Measurements from ENCODE around the gene MS4A5. TPM values are rescaled to one million over a fixed set of nuclear protein-coding genes. Genes with fewer than 3 reads are reported as not detected.

MS4A5 gene
- total and polyA plus RNA-seq, 2 of the 13 experiments (the other 11 are each of a cell fraction or from before 2014, with no cell fraction given), result not detected

DNA sequence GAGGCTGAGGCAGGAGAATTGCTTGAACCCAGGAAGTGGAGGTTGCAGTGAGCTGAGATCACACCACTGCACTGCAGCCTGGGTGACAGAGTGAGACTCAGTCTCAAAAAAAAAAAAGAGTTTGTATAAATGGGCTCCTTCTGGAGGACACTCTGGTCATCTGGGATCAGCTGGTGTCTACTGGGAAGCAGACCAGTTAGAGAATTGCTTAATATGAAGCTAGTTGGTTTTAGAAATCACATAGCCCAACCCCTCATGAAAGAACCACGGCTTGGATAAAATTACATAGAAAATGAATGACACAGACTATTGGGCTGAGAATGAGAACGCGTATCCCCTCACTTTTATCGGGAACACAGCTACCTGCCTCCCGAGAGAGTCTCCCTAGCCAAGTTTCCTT is 36.4 kb upstream of the MS4A5 start:
- H4K20me1 ChIP-seq (ENCODE audit: insufficient read depth, low read length), result no peaks in the 10 kb centered on the region
- H3K4me3 ChIP-seq (replicated peaks in 1 of 3; ENCODE audit: insufficient read depth in 1 of 3, low read depth in 2 of 3, low read length in 3 of 3), result no peak overlapping the region
- FAIRE-seq (no peak), DNase-seq (ENCODE audit: low spot score) (no peak), ATAC-seq (no peak)
- WGBS (ENCODE audit: low lambda C conversion rate), result 53% methylated on average over 5 of the region's 5 CpGs
- H3K79me2 ChIP-seq (ENCODE audit: insufficient read depth, low read length), result no peaks in the 10 kb centered on the region
- H2AFZ ChIP-seq (ENCODE audit: low read length), result no peak overlapping the region
- POLR2A ChIA-PET, result no interaction called here
- H3K4me1 ChIP-seq (ENCODE audit: insufficient read depth, low read length), result no peaks in the 10 kb centered on the region
- no TSS peak for BruUV-seq (replicated peaks)
- no peak overlapping the region for H3K4me2 ChIP-seq (ENCODE audit: low read depth, low read length)
- H3K27ac ChIP-seq (ENCODE audit: extremely low read length, insufficient read depth, low read length), result no peak overlapping the region
- in situ Hi-C loops (cut with HindIII; ENCODE audit: extremely low pct_ligation_motif_present, low pct_unique_long_range_greater_than_20kb), result no loop called here
- no peak overlapping the region for H3K9ac ChIP-seq (ENCODE audit: insufficient read depth, low read depth, low read length)
- no peaks in the 10 kb centered on the region for H3K9me3 ChIP-seq (ENCODE audit: low read length)
- intact Hi-C loops (cut with micrococcal nuclease; ENCODE audit: unreplicated experiment), result no loop called here
- no peaks in the 10 kb centered on the region for H3K36me3 ChIP-seq (replicated peaks in 1 of 2; ENCODE audit: control insufficient read depth in 1 of 2, insufficient read depth in 2 of 2, low read length in 2 of 2)
- H3K27me3 ChIP-seq (ENCODE audit: control insufficient read depth in 1 of 2, insufficient read depth in 2 of 2, low read length in 2 of 2), result no peaks in the 10 kb centered on the region
- CTCF ChIA-PET (ENCODE audit: low intra/inter-chr PET ratio, low total read pairs), result interaction anchor here (0.7 kb wide), 1 partner anchor 29 kb away, joined by 3 read pairs; no protein-coding TSS in a partner anchor
- TF ChIP-seq ZFP41 (CRISPR knock-in tag; IDR thresholded peaks at IDR 0.05; ENCODE audit: borderline replicate concordance) (no peak), SNAPC2 (CRISPR knock-in tag; IDR thresholded peaks at IDR 0.05) (no peak), ZNF367 (CRISPR knock-in tag; IDR thresholded peaks at IDR 0.05; ENCODE audit: borderline replicate concordance) (no peak), RFX5 (IDR thresholded peaks at IDR 0.05; ENCODE audit: low read depth, low read length) (no peak), NR1H2 (CRISPR knock-in tag; IDR thresholded peaks at IDR 0.05; ENCODE audit: borderline replicate concordance, low read depth) (no peak), ZNF879 (CRISPR knock-in tag; IDR thresholded peaks at IDR 0.05) (no peak), NRL (CRISPR knock-in tag; IDR thresholded peaks at IDR 0.05; ENCODE audit: borderline replicate concordance) (no peak), GATAD2A (CRISPR knock-in tag; IDR thresholded peaks at IDR 0.05) (no peak), ZNF232 (CRISPR knock-in tag; IDR thresholded peaks at IDR 0.05; ENCODE audit: borderline replicate concordance) (no peak)
- TF ChIP-seq, protein P1, sequence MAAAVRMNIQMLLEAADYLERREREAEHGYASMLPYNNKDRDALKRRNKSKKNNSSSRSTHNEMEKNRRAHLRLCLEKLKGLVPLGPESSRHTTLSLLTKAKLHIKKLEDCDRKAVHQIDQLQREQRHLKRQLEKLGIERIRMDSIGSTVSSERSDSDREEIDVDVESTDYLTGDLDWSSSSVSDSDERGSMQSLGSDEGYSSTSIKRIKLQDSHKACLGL (CRISPR knock-in tag; IDR thresholded peaks at IDR 0.05), result no peak
- TF ChIP-seq, protein P2, sequence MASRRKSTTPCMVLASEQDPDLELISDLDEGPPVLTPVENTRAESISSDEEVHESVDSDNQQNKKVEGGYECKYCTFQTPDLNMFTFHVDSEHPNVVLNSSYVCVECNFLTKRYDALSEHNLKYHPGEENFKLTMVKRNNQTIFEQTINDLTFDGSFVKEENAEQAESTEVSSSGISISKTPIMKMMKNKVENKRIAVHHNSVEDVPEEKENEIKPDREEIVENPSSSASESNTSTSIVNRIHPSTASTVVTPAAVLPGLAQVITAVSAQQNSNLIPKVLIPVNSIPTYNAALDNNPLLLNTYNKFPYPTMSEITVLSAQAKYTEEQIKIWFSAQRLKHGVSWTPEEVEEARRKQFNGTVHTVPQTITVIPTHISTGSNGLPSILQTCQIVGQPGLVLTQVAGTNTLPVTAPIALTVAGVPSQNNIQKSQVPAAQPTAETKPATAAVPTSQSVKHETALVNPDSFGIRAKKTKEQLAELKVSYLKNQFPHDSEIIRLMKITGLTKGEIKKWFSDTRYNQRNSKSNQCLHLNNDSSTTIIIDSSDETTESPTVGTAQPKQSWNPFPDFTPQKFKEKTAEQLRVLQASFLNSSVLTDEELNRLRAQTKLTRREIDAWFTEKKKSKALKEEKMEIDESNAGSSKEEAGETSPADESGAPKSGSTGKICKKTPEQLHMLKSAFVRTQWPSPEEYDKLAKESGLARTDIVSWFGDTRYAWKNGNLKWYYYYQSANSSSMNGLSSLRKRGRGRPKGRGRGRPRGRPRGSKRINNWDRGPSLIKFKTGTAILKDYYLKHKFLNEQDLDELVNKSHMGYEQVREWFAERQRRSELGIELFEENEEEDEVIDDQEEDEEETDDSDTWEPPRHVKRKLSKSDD (CRISPR knock-in tag; IDR thresholded peaks at IDR 0.05; ENCODE audit: low read depth), result no peak
- TF ChIP-seq, protein P3, sequence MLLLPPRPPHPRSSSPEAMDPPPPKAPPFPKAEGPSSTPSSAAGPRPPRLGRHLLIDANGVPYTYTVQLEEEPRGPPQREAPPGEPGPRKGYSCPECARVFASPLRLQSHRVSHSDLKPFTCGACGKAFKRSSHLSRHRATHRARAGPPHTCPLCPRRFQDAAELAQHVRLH (CRISPR knock-in tag; IDR thresholded peaks at IDR 0.05; ENCODE audit: borderline replicate concordance, low read depth), result no peak
- TF ChIP-seq, protein P4, sequence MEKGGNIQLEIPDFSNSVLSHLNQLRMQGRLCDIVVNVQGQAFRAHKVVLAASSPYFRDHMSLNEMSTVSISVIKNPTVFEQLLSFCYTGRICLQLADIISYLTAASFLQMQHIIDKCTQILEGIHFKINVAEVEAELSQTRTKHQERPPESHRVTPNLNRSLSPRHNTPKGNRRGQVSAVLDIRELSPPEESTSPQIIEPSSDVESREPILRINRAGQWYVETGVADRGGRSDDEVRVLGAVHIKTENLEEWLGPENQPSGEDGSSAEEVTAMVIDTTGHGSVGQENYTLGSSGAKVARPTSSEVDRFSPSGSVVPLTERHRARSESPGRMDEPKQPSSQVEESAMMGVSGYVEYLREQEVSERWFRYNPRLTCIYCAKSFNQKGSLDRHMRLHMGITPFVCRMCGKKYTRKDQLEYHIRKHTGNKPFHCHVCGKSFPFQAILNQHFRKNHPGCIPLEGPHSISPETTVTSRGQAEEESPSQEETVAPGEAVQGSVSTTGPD (CRISPR knock-in tag; IDR thresholded peaks at IDR 0.05), result no peak
- TF ChIP-seq, protein P5, sequence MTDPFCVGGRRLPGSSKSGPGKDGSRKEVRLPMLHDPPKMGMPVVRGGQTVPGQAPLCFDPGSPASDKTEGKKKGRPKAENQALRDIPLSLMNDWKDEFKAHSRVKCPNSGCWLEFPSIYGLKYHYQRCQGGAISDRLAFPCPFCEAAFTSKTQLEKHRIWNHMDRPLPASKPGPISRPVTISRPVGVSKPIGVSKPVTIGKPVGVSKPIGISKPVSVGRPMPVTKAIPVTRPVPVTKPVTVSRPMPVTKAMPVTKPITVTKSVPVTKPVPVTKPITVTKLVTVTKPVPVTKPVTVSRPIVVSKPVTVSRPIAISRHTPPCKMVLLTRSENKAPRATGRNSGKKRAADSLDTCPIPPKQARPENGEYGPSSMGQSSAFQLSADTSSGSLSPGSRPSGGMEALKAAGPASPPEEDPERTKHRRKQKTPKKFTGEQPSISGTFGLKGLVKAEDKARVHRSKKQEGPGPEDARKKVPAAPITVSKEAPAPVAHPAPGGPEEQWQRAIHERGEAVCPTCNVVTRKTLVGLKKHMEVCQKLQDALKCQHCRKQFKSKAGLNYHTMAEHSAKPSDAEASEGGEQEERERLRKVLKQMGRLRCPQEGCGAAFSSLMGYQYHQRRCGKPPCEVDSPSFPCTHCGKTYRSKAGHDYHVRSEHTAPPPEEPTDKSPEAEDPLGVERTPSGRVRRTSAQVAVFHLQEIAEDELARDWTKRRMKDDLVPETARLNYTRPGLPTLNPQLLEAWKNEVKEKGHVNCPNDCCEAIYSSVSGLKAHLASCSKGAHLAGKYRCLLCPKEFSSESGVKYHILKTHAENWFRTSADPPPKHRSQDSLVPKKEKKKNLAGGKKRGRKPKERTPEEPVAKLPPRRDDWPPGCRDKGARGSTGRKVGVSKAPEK (CRISPR knock-in tag; IDR thresholded peaks at IDR 0.05; ENCODE audit: borderline replicate concordance), result no peak
- TF ChIP-seq, protein P6, sequence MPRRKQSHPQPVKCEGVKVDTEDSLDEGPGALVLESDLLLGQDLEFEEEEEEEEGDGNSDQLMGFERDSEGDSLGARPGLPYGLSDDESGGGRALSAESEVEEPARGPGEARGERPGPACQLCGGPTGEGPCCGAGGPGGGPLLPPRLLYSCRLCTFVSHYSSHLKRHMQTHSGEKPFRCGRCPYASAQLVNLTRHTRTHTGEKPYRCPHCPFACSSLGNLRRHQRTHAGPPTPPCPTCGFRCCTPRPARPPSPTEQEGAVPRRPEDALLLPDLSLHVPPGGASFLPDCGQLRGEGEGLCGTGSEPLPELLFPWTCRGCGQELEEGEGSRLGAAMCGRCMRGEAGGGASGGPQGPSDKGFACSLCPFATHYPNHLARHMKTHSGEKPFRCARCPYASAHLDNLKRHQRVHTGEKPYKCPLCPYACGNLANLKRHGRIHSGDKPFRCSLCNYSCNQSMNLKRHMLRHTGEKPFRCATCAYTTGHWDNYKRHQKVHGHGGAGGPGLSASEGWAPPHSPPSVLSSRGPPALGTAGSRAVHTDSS (CRISPR knock-in tag; conservative IDR thresholded peaks at IDR 0.05), result no peak
